ENCODE results near the gene UBL4A. TPM values are rescaled to one million over a fixed set of nuclear protein-coding genes. Genes with fewer than 3 reads are reported as not detected.
"Not testable (repeated sequence)": the region's sequence is repeated elsewhere in the genome, so short reads cannot be mapped to it uniquely, and the experiment has no call there.

The UBL4A gene
- total RNA-seq, 3 donors from 2014 or later, result 51.5 to 63.2 (median 59.1) TPM

GRCh38 chrX:154515966-154516655 is 29.7 kb upstream of the UBL4A start, which contains the start of gene FAM3A:
TSS of gene FAM3A (minus strand) at chrX:154516232. CDS start at chrX:154515772, 460 bp downstream.
- peaks cover 2% of the 10 kb centered on the region for H3K36me3 Mint-ChIP-seq (ENCODE audit: insufficient read depth)
- no peaks in the 10 kb centered on the region for H3K27me3 Mint-ChIP-seq (ENCODE audit: low read depth)
- ATAC-seq, result peak; percentile 96 to 98
- no peaks in the 10 kb centered on the region for H3K9me3 Mint-ChIP-seq
- peak; percentile 92 for DNase-seq
- peak within 1 kb of the TSS; percentile 84 for H3K4me3 Mint-ChIP-seq
- peaks cover 26% of the 10 kb centered on the region for H3K4me1 Mint-ChIP-seq (ENCODE audit: low read depth)

GRCh38 chrX:154515090-154515965 is 28.9 kb upstream of the UBL4A start:
- DNase-seq (no peak), ATAC-seq (no peak)
- Mint-ChIP-seq H3K9me3 (no peaks in the 10 kb centered on the region), H3K4me1 (ENCODE audit: low read depth) (peaks cover 30% of the 10 kb centered on the region), H3K4me3 (peak overlapping the region; percentile 84), H3K27me3 (ENCODE audit: low read depth) (no peaks in the 10 kb centered on the region), H3K36me3 (ENCODE audit: insufficient read depth) (peaks cover 2% of the 10 kb centered on the region)

- Mint-ChIP-seq H3K4me3 (peak overlapping the region; percentile 40), H3K27me3 (ENCODE audit: low read depth) (no peaks in the 10 kb centered on the region), H3K4me1 (ENCODE audit: low read depth) (peaks cover 30% of the 10 kb centered on the region), H3K9me3 (no peaks in the 10 kb centered on the region), H3K36me3 (ENCODE audit: insufficient read depth) (peaks cover 9% of the 10 kb centered on the region)
- no peak for DNase-seq
- no peak for ATAC-seq
Measured at GRCh38 chrX:154513716-154514115, 27.3 kb upstream of the UBL4A start.

- ATAC-seq (no peak), DNase-seq (no peak)
- Mint-ChIP-seq H3K36me3 (ENCODE audit: insufficient read depth) (peaks cover 13% of the 10 kb centered on the region), H3K9me3 (no peaks in the 10 kb centered on the region), H3K27me3 (ENCODE audit: low read depth) (no peaks in the 10 kb centered on the region), H3K4me3 (no peak overlapping the region), H3K4me1 (ENCODE audit: low read depth) (peaks cover 30% of the 10 kb centered on the region)
Measured at GRCh38 chrX:154512879-154513553, 26.6 kb upstream of the UBL4A start.

- Mint-ChIP-seq H3K27me3 (ENCODE audit: low read depth) (no peaks in the 10 kb centered on the region), H3K4me3 (no peak overlapping the region), H3K9me3 (no peaks in the 10 kb centered on the region), H3K36me3 (ENCODE audit: insufficient read depth) (peaks cover 13% of the 10 kb centered on the region), H3K4me1 (ENCODE audit: low read depth) (peaks cover 30% of the 10 kb centered on the region)
- DNase-seq, result no peak
- ATAC-seq, result no peak
Measured at GRCh38 chrX:154511761-154512160, 25.3 kb upstream of the UBL4A start.

- no peak overlapping the region for H3K4me3 Mint-ChIP-seq
- ATAC-seq, result no peak
- no peak for DNase-seq
- no peaks in the 10 kb centered on the region for H3K27me3 Mint-ChIP-seq (ENCODE audit: low read depth)
- peaks cover 15% of the 10 kb centered on the region for H3K36me3 Mint-ChIP-seq (ENCODE audit: insufficient read depth)
- peaks cover 19% of the 10 kb centered on the region for H3K4me1 Mint-ChIP-seq (ENCODE audit: low read depth)
- H3K9me3 Mint-ChIP-seq, result no peaks in the 10 kb centered on the region
Measured at GRCh38 chrX:154509455-154509854, 23.0 kb upstream of the UBL4A start.

GRCh38 chrX:154508384-154508745 is 21.9 kb upstream of the UBL4A start:
- H3K36me3 Mint-ChIP-seq (ENCODE audit: insufficient read depth), result peaks cover 13% of the 10 kb centered on the region
- peaks cover 14% of the 10 kb centered on the region for H3K4me1 Mint-ChIP-seq (ENCODE audit: low read depth)
- no peak for DNase-seq
- H3K27me3 Mint-ChIP-seq (ENCODE audit: low read depth), result no peaks in the 10 kb centered on the region
- no peak overlapping the region for H3K4me3 Mint-ChIP-seq
- no peak for ATAC-seq
- no peaks in the 10 kb centered on the region for H3K9me3 Mint-ChIP-seq

GRCh38 chrX:154507673-154508383 is 21.4 kb upstream of the UBL4A start:
- no peak for ATAC-seq
- H3K27me3 Mint-ChIP-seq (ENCODE audit: low read depth), result no peaks in the 10 kb centered on the region
- peaks cover 14% of the 10 kb centered on the region for H3K4me1 Mint-ChIP-seq (ENCODE audit: low read depth)
- DNase-seq, result no peak
- no peak overlapping the region for H3K4me3 Mint-ChIP-seq
- H3K9me3 Mint-ChIP-seq, result no peaks in the 10 kb centered on the region
- peaks cover 13% of the 10 kb centered on the region for H3K36me3 Mint-ChIP-seq (ENCODE audit: insufficient read depth)

- H3K9me3 Mint-ChIP-seq, result no peaks in the 10 kb centered on the region
- H3K4me1 Mint-ChIP-seq (ENCODE audit: low read depth), result peaks cover 10% of the 10 kb centered on the region
- no peak for ATAC-seq
- H3K27me3 Mint-ChIP-seq (ENCODE audit: low read depth), result no peaks in the 10 kb centered on the region
- no peak for DNase-seq
- no peak overlapping the region for H3K4me3 Mint-ChIP-seq
- H3K36me3 Mint-ChIP-seq (ENCODE audit: insufficient read depth), result peaks cover 13% of the 10 kb centered on the region
Measured at GRCh38 chrX:154506483-154507332, 20.3 kb upstream of the UBL4A start.

- no peak for DNase-seq
- Mint-ChIP-seq H3K27me3 (ENCODE audit: low read depth) (no peaks in the 10 kb centered on the region), H3K36me3 (ENCODE audit: insufficient read depth) (peaks cover 13% of the 10 kb centered on the region), H3K4me3 (no peak overlapping the region), H3K4me1 (ENCODE audit: low read depth) (no peaks in the 10 kb centered on the region), H3K9me3 (no peaks in the 10 kb centered on the region)
- no peak for ATAC-seq
Measured at GRCh38 chrX:154505734-154506133, 19.3 kb upstream of the UBL4A start.

GRCh38 chrX:154502989-154503388 is 16.6 kb upstream of the UBL4A start:
- ATAC-seq (no peak), DNase-seq (no peak)
- H3K27me3 Mint-ChIP-seq (ENCODE audit: low read depth), result no peaks in the 10 kb centered on the region
- H3K4me1 Mint-ChIP-seq (ENCODE audit: low read depth), result no peaks in the 10 kb centered on the region
- H3K9me3 Mint-ChIP-seq, result no peaks in the 10 kb centered on the region
- H3K36me3 Mint-ChIP-seq (ENCODE audit: insufficient read depth), result peaks cover 2% of the 10 kb centered on the region
- H3K4me3 Mint-ChIP-seq, result no peak overlapping the region

- no peak for DNase-seq
- no peaks in the 10 kb centered on the region for H3K27me3 Mint-ChIP-seq (ENCODE audit: low read depth)
- peaks cover 2% of the 10 kb centered on the region for H3K36me3 Mint-ChIP-seq (ENCODE audit: insufficient read depth)
- no peaks in the 10 kb centered on the region for H3K9me3 Mint-ChIP-seq
- ATAC-seq, result no peak
- no peaks in the 10 kb centered on the region for H3K4me1 Mint-ChIP-seq (ENCODE audit: low read depth)
- H3K4me3 Mint-ChIP-seq, result no peak overlapping the region
Measured at GRCh38 chrX:154502098-154502497, 15.7 kb upstream of the UBL4A start.

- not testable (repeated sequence) for H3K4me3 Mint-ChIP-seq
Measured at GRCh38 chrX:154501423-154501822, 15.0 kb upstream of the UBL4A start.

More at GRCh38 chrX:154501423-154501822, 15.0 kb upstream of the UBL4A start:
- ATAC-seq; H3K27me3 Mint-ChIP-seq (ENCODE audit: low read depth); H3K4me1 Mint-ChIP-seq (ENCODE audit: low read depth); DNase-seq; H3K36me3 Mint-ChIP-seq (ENCODE audit: insufficient read depth); H3K9me3 Mint-ChIP-seq: not testable (repeated sequence)
